Chondrocyte (in vitro differentiated cells): ENCODE data around the gene LIM2. TPM values are rescaled to one million over a fixed set of nuclear protein-coding genes. Genes with fewer than 3 reads are reported as not detected.
A peak's percentile ranks its signal among the peaks of the same experiment; 100 is the strongest.
"Not testable (repeated sequence)": the region's sequence is repeated elsewhere in the genome, so short reads cannot be mapped to it uniquely, and the experiment has no call there.

Source experiments
- DNase-seq: peaks from one replicate; pipeline ENCODE4 v3.0.0; 2021; ENCODE audit warnings: mixed read lengths, low spot score
- H3K27ac Mint-ChIP-seq: one replicate; pipeline ENCODE4 v1.8.0; 2021; ENCODE audit warnings: mild to moderate bottlenecking, moderate library complexity, mixed read lengths; ENCODE audit not compliant: unreplicated experiment
- H3K27me3 Mint-ChIP-seq: 2 replicates; pipeline ENCODE4 v1.8.0; 2021; ENCODE audit warnings: low read depth, mixed read lengths
- H3K36me3 Mint-ChIP-seq: 2 replicates; pipeline ENCODE4 v1.8.0; 2021; ENCODE audit warnings: low read depth, mixed read lengths
- H3K4me1 Mint-ChIP-seq: 2 replicates; pipeline ENCODE4 v1.8.0; 2021; ENCODE audit warnings: low read depth, mild to moderate bottlenecking, mixed read lengths
- H3K4me3 Mint-ChIP-seq: one replicate; pipeline ENCODE4 v1.8.0; 2021; ENCODE audit warnings: mild to moderate bottlenecking, moderate library complexity, mixed read lengths; ENCODE audit not compliant: unreplicated experiment
- H3K9me3 Mint-ChIP-seq: 2 replicates; pipeline ENCODE4 v1.8.0; 2021; ENCODE audit warnings: low read depth, mixed read lengths
- CTCF ChIP-seq: fragments of 200-600 bp; sonication (generic); IDR thresholded peaks from 2 replicates; pipeline ENCODE4 v1.5.0; 2021; ENCODE audit warnings: antibody characterized with exemption, mild to moderate bottlenecking, moderate library complexity
- total RNA-seq: library from RNA; stranded (reverse); gene quantifications from 3 replicates; pipeline ENCODE4 v1.2.1, GENCODE V29; 2021

The LIM2 gene
- total RNA-seq, 1 donor from 2014 or later, result not detected

DNA sequence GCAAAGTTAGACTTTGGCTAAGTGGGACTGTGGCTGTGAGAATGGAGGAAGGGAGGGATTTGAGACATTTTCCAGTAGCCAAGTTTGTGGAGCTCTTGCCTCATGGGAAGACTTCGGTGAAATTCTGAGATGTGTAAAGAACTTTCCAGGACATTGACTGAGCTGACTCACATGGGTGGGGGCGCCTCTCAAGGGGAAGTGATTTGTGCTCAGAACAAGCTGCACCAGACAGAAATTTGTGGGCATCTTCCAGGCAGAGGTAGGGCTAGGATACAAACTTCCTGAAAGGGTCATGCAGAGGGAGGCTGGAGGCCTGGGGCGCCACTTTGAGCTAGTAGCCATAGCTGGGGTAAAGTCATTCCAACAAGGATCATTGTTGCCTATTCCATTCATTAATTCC lies 39.4 kb upstream of the LIM2 start:
- Mint-ChIP-seq H3K4me1 (no peaks in the 10 kb centered on the region), H3K27me3 (no peaks in the 10 kb centered on the region), H3K9me3 (no peaks in the 10 kb centered on the region), H3K36me3 (no peaks in the 10 kb centered on the region), H3K27ac (no peak overlapping the region), H3K4me3 (no peak overlapping the region)
- TF ChIP-seq CTCF, result no peak
- DNase-seq, result no peak

GRCh38 chr19:51422053-51422448 lies 34.3 kb upstream of the LIM2 start:
- H3K36me3 Mint-ChIP-seq, result no peaks in the 10 kb centered on the region
- no peak overlapping the region for H3K4me3 Mint-ChIP-seq
- no peaks in the 10 kb centered on the region for H3K27me3 Mint-ChIP-seq
- H3K4me1 Mint-ChIP-seq, result no peaks in the 10 kb centered on the region
- H3K9me3 Mint-ChIP-seq, result no peaks in the 10 kb centered on the region
- DNase-seq, result no peak
- peak; percentile 85 for TF ChIP-seq CTCF
- H3K27ac Mint-ChIP-seq, result no peak overlapping the region

DNA sequence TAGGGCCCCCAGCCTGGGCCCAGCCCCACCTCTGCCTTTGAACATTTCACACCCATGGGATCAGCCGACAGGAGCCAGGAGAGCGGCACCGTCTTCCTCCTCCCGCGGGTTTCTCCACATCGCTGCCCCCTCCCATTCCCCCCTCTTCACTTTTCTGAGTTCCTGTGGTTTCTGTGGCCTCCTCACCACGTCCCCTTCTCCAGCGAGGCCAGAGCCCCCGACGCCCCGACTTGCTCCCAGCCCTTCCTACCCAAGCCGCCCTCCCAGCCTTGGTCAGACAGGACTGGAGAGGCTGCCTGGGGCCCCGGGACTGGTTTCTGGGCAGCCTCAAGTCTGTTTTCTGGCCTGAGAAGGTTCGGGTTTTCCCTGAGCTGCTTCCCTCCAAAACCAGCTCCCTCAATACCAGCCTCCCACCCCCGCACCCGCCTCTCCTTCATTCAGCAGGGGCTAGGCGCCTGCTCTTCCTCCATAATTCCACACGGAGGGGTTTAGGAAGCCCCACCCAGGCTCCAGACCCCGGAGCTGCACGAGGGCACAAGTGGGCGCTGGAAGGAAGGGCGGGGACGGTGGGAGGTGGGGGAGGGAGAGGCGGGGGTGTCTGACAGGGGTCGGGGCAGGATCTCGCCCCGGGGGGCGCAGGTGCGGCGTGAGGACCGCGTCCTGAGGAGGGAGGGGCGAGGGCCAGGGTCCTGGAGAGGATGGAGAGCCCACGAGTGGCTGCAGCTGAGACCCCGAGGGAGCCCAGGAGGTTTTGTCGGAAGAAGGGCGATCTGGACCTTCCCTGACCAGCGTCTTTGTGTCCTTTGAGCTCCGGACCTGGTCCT lies 33.7 kb upstream of the LIM2 start:
- Mint-ChIP-seq H3K4me1 (no peaks in the 10 kb centered on the region), H3K9me3 (no peaks in the 10 kb centered on the region), H3K27me3 (no peaks in the 10 kb centered on the region), H3K27ac (no peak overlapping the region), H3K36me3 (no peaks in the 10 kb centered on the region), H3K4me3 (no peak overlapping the region)
- TF ChIP-seq CTCF, result no peak
- DNase-seq, result no peak

- H3K36me3 Mint-ChIP-seq, H3K4me1 Mint-ChIP-seq, H3K27ac Mint-ChIP-seq, DNase-seq, H3K27me3 Mint-ChIP-seq, H3K9me3 Mint-ChIP-seq, H3K4me3 Mint-ChIP-seq: not testable (repeated sequence)
Measured at GRCh38 chr19:51420511-51420910, 32.7 kb upstream of the LIM2 start.

DNA sequence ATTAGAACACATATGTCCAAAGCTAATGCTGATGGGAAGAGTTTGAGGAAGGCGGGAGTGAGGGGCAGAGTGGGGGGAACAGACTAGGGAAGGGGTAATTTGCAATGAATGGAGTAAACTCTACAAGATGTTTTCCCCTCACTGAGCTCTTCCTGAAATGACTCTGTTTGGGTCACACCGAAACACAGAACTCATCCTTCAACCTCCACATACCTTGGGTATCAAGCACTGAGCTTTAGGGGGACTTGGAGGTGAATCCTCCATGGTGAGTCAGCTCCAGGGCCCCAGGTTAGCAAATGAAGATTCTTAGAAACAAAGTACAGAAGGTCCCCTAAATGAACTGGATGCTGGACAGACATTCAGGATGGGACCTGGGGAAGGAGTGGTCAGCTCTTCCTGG lies 30.9 kb upstream of the LIM2 start:
- no peaks in the 10 kb centered on the region for H3K27me3 Mint-ChIP-seq
- TF ChIP-seq CTCF, result no peak
- no peaks in the 10 kb centered on the region for H3K36me3 Mint-ChIP-seq
- H3K27ac Mint-ChIP-seq, result no peak overlapping the region
- H3K4me3 Mint-ChIP-seq, result no peak overlapping the region
- no peaks in the 10 kb centered on the region for H3K4me1 Mint-ChIP-seq
- no peaks in the 10 kb centered on the region for H3K9me3 Mint-ChIP-seq
- DNase-seq, result no peak

DNA sequence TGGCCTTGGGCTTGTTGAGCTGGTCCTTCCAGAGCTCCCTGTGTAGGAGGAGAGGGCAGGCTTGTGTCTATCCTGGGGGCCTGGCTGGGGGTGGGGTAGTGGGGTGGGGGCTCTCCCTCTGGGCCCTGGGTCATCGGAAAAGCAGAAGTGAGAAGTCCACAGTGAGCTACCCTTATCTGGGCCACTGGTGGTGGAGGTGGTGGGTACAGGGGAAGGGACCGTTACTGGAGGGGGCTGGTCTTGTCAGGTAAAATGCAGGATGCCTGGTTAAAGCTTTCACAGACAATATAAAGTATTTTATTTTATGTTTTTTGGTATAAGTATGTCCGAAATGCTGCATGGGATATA lies 30.0 kb upstream of the LIM2 start:
- no peak for TF ChIP-seq CTCF
- H3K36me3 Mint-ChIP-seq, result no peaks in the 10 kb centered on the region
- H3K9me3 Mint-ChIP-seq, result no peaks in the 10 kb centered on the region
- H3K27ac Mint-ChIP-seq, result no peak overlapping the region
- no peak overlapping the region for H3K4me3 Mint-ChIP-seq
- H3K4me1 Mint-ChIP-seq, result no peaks in the 10 kb centered on the region
- DNase-seq, result no peak
- H3K27me3 Mint-ChIP-seq, result no peaks in the 10 kb centered on the region
